Lung (tissue), 12 donors: ENCODE data around the gene PPP1R3D. TPM values are rescaled to one million over a fixed set of nuclear protein-coding genes. Genes with fewer than 3 reads are reported as not detected.

Experiments used
- ATAC-seq: fragments of 200-7000 bp; cut with Tn5 transposase; one replicate; pipeline ENCODE4 v1.9.1; 2020; ENCODE audit warnings: moderate number of reproducible peaks; ENCODE audit not compliant: insufficient read depth, low FRiP score
- DNase-seq, 3 donors: peaks; one replicate each; pipeline ENCODE4 v3.0.0-alpha.2; 2013 to 2017
- H3K27ac ChIP-seq, 2 donors: one replicate each; pipeline ENCODE4 v1.5.1; 2013; ENCODE audit warnings: mild to moderate bottlenecking in 2 of 2, moderate library complexity in 2 of 2, control low read depth in 1 of 2, inconsistent platforms in 1 of 2, low read depth in 1 of 2, low read length in 1 of 2
- H3K27me3 ChIP-seq, 3 donors: one replicate each; pipeline ENCODE4 v1.5.1; 2013; ENCODE audit warnings: low read length in 2 of 3; ENCODE audit not compliant: control insufficient read depth in 3 of 3, insufficient read depth in 3 of 3
- H3K36me3 ChIP-seq, 4 donors: one replicate each; pipeline ENCODE4 v1.5.1; 2013; ENCODE audit warnings: low read length in 4 of 4, mild to moderate bottlenecking in 1 of 4, moderate library complexity in 1 of 4; ENCODE audit not compliant: control insufficient read depth in 4 of 4, insufficient read depth in 4 of 4
- H3K4me1 ChIP-seq, 5 donors: one replicate each; pipeline ENCODE4 v1.5.1; 2013; ENCODE audit warnings: low read length in 5 of 5, mild to moderate bottlenecking in 2 of 5, moderate library complexity in 1 of 5; ENCODE audit not compliant: control insufficient read depth in 5 of 5, insufficient read depth in 5 of 5
- H3K4me3 ChIP-seq: one replicate; pipeline ENCODE4 v1.5.1; 2013; ENCODE audit warnings: mild to moderate bottlenecking, control low read depth, moderate library complexity
- H3K9ac ChIP-seq, 2 donors: one replicate each; pipeline ENCODE4 v1.5.1; 2013; ENCODE audit warnings: low read length in 2 of 2, control low read depth in 1 of 2; ENCODE audit not compliant: insufficient read depth in 1 of 2
- H3K9me3 ChIP-seq, 4 donors: one replicate each; pipeline ENCODE4 v1.5.1; 2013; ENCODE audit warnings: low read length in 3 of 4, mild to moderate bottlenecking in 1 of 4, moderate library complexity in 1 of 4; ENCODE audit not compliant: control insufficient read depth in 4 of 4, insufficient read depth in 3 of 4
- CTCF ChIP-seq: IDR thresholded peaks from 2 replicates; pipeline ENCODE4 v1.5.1; 2012; ENCODE audit warnings: mild to moderate bottlenecking; ENCODE audit errors: control extremely low read depth, extremely low read depth
- WGBS, 2 donors: extraction: QIAGEN DNeasy Blood & Tissue Kit; methylation state at CpG; one replicate each; pipeline ENCODE4 v1.1.7; 2013; 5-methylcytosine and 5-hydroxymethylcytosine counted together
- polyA plus RNA-seq, 2 donors: library from polyadenylated mRNA; stranded (reverse); fragments of 200-250 nt; gene quantifications; one replicate each; pipeline ENCODE4 v1.2.1, GENCODE V29; 2013
- total RNA-seq, 2 donors: library from RNA; depleted of rRNA in 1 of 2; stranded (reverse); fragments of >200 nt in 1 of 2; gene quantifications; one replicate each; pipeline ENCODE4 v1.2.1, GENCODE V29; 2014 to 2021
- donor health status: control.
- donor health status: control.
- donor health status: Bipolar disorder and iron deficiency.
- donor health status: healthy.
- donor health status: DM: yes; HTN: yes; CAD: no.

PPP1R3D gene
- total and polyA plus RNA-seq, 4 donors = 3.8 to 11.8 (median 8.1) TPM

DNA sequence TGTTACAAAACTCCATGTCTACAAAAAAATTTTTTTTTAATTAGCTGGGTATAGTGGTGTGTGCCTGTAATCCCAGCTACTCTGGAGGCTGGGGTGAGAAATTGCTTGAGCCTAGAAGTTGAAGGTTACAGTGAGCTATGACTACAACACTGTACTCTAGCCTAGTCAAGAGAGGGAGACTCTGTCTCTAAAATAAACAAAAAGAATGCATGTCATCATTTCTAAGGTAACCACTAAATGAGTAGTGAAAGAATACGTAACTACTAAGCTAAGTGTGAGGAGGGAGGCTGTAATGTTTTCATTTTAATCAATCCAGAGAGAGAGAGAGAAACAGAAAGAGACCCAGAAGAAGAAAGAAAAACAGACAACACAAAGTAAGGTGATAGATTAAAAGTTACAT, 16.6 kb downstream of the PPP1R3D start:
- H3K4me1 ChIP-seq = peaks cover 0 to 20% (median 0%) of the 10 kb centered on the region in 5 donors
- TF ChIP-seq CTCF = no peak
- 86 to 94% methylated on average over 1 of the region's 1 CpG for WGBS, 2 donors
- H3K9me3 ChIP-seq = no peaks in the 10 kb centered on the region
- DNase-seq (no peak), ATAC-seq (no peak)
- H3K9ac ChIP-seq = no peak overlapping the region
- H3K27me3 ChIP-seq = no peaks in the 10 kb centered on the region
- H3K36me3 ChIP-seq = no peaks in the 10 kb centered on the region
- no peak overlapping the region for H3K27ac ChIP-seq
- H3K4me3 ChIP-seq = no peak overlapping the region

DNA sequence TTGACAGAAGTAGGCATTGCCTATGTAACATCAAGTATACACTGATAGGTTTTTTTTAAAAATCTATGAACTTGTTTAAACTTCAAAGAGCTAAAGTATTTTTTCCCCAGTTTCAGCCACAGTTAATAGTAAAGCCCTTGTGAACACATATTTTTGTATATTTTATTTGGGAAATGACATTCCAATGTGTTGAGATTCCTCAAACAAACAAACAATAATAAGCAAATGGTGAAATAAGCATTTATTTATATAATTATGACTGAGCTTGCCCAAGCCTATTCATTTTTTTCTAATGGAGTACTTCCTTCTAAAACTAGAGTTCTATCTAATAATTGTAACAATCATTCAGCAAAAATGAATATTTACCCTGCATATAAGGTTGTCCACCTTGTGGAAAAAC, 19.2 kb downstream of the PPP1R3D start:
- TF ChIP-seq CTCF = no peak
- H3K27ac ChIP-seq = no peak overlapping the region

DNA sequence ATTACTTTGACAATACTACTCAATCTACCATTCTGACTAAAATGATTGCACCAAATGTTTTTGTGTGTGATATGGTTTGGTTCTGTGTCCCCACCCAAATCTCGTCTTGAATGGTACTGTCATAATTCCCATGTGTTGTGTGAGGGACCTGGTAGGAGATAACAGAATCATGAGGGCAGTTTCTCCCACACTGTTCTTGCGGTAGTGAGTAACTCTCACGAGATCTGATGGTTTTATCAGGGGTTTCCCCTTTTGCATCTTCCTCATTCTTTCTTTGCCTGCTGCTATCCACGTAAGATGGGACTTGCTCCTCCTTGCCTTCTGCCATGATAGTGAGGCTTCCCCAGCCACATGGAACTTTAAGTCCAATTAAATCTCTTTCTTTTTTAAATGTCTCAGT, 27.5 kb downstream of the PPP1R3D start:
- peaks cover 0 to 3% (median 0%) of the 10 kb centered on the region in 3 donors for H3K27me3 ChIP-seq
- no peak for TF ChIP-seq CTCF
- H3K9ac ChIP-seq = no peak overlapping the region
- WGBS, 2 donors = 50 to 67% methylated on average over 4 of the region's 4 CpGs
- no peaks in the 10 kb centered on the region for H3K4me1 ChIP-seq
- H3K9me3 ChIP-seq = no peaks in the 10 kb centered on the region
- no peak overlapping the region for H3K27ac ChIP-seq
- H3K4me3 ChIP-seq = no peak overlapping the region
- H3K36me3 ChIP-seq = no peaks in the 10 kb centered on the region
- ATAC-seq = no peak
- DNase-seq = no peak

More for the DNA sequence above, 19.2 kb downstream of the PPP1R3D start:
- Histone ChIP-seq H3K4me3 (no peak overlapping the region), H3K9me3 (no peaks in the 10 kb centered on the region), H3K4me1 (peaks cover 0 to 10% (median 0%) of the 10 kb centered on the region in 5 donors), H3K27me3 (no peaks in the 10 kb centered on the region), H3K36me3 (no peaks in the 10 kb centered on the region), H3K9ac (no peak overlapping the region)
- DNase-seq (no peak), ATAC-seq (no peak)

- no peaks in the 10 kb centered on the region for H3K9me3 ChIP-seq
- WGBS, 2 donors = 86 to 92% methylated on average over 2 of the region's 2 CpGs
- H3K36me3 ChIP-seq = no peaks in the 10 kb centered on the region
- peaks cover 0 to 3% (median 0%) of the 10 kb centered on the region in 3 donors for H3K27me3 ChIP-seq
- H3K4me1 ChIP-seq = no peaks in the 10 kb centered on the region
- H3K9ac ChIP-seq = no peak overlapping the region
- ATAC-seq = no peak
- no peak overlapping the region for H3K4me3 ChIP-seq
- DNase-seq = no peak
- H3K27ac ChIP-seq = no peak overlapping the region
- TF ChIP-seq CTCF = no peak
Measured at GRCh38 chr20:59911041-59911440, 29.1 kb downstream of the PPP1R3D start.
